Inflammatory macrophage treated with lipopolysaccharide for 1 hour (primary cell): ENCODE data around the gene FMN2.

Source experiments
- DNase-seq, 2 donors: peaks; one replicate each; pipeline ENCODE4 v3.0.0-alpha.2; 2020 to 2022

FMN2 gene

GRCh38 chr1:240099329-240099728, 7.6 kb downstream of the FMN2 start:
- no peak for DNase-seq

- DNase-seq, result no peak
Measured at GRCh38 chr1:240099748-240100147, 8.1 kb downstream of the FMN2 start.

- no peak for DNase-seq
Measured at GRCh38 chr1:240100371-240100934, 8.8 kb downstream of the FMN2 start.

- DNase-seq, result no peak
Measured at GRCh38 chr1:240101306-240101705, 9.6 kb downstream of the FMN2 start.

- no peak for DNase-seq
Measured at GRCh38 chr1:240101737-240102136, 10.1 kb downstream of the FMN2 start.

GRCh38 chr1:240104672-240105071, 13.0 kb downstream of the FMN2 start:
- no peak for DNase-seq

- no peak for DNase-seq
Measured at GRCh38 chr1:240107058-240107684, 15.5 kb downstream of the FMN2 start.

GRCh38 chr1:240109130-240109529, 17.4 kb downstream of the FMN2 start:
- DNase-seq, result no peak

GRCh38 chr1:240109920-240110636, 18.4 kb downstream of the FMN2 start:
- no peak for DNase-seq

GRCh38 chr1:240111558-240111957, 19.9 kb downstream of the FMN2 start:
- DNase-seq, result no peak

GRCh38 chr1:240114222-240114621, 22.5 kb downstream of the FMN2 start:
- DNase-seq, result no peak

GRCh38 chr1:240115831-240116230, 24.1 kb downstream of the FMN2 start:
- no peak for DNase-seq

- no peak for DNase-seq
Measured at GRCh38 chr1:240116831-240117769, 25.4 kb downstream of the FMN2 start.

GRCh38 chr1:240117930-240118329, 26.2 kb downstream of the FMN2 start:
- DNase-seq, result no peak

- no peak for DNase-seq
Measured at GRCh38 chr1:240122639-240123613, 31.2 kb downstream of the FMN2 start.

GRCh38 chr1:240126821-240127220, 35.1 kb downstream of the FMN2 start:
- no peak for DNase-seq

GRCh38 chr1:240128366-240128765, 36.7 kb downstream of the FMN2 start:
- DNase-seq, result no peak

- DNase-seq, result no peak
Measured at GRCh38 chr1:240134113-240134512, 42.4 kb downstream of the FMN2 start.

GRCh38 chr1:240134596-240134995, 42.9 kb downstream of the FMN2 start:
- no peak for DNase-seq

- no peak for DNase-seq
Measured at GRCh38 chr1:240136402-240136801, 44.7 kb downstream of the FMN2 start.

GRCh38 chr1:240138867-240139266, 47.2 kb downstream of the FMN2 start:
- DNase-seq, result no peak

GRCh38 chr1:240139511-240139910, 47.8 kb downstream of the FMN2 start:
- DNase-seq, result no peak
